Pancreas (tissue), 10 donors: Measurements from ENCODE around the gene STAB2. TPM values are rescaled to one million over a fixed set of nuclear protein-coding genes. Genes with fewer than 3 reads are reported as not detected.

ENCODE experiments used
- ATAC-seq, 4 donors: fragments of 200-7000 bp; cut with Tn5 transposase; one replicate each; pipeline versions ENCODE4 v1.8.0 to v1.9.1; 2020; ENCODE audit warnings: mild to moderate bottlenecking in 4 of 4, moderate library complexity in 4 of 4
- DNase-seq, 6 donors: peaks; one replicate each; pipeline ENCODE4 v3.0.0-alpha.2; 2020
- FAIRE-seq: peaks from 2 replicates; lab custom pipeline; 2012; peaks lifted over from hg19 to GRCh38; lab: Jason Lieb, UNC
- H3K27ac ChIP-seq, 4 donors: fragments of 200-600 bp; sonication (generic); 1 replicate in 3 of 4; 2 replicates in 1 of 4; pipeline versions ENCODE4 v1.5.0 to v1.8.0; 2020
- H3K27me3 ChIP-seq, 4 donors: fragments of 200-600 bp; one replicate each; pipeline ENCODE4 v1.8.0; 2021
- H3K36me3 ChIP-seq, 3 donors: fragments of 200-600 bp; sonication (generic) in 1 of 3; one replicate each; pipeline versions ENCODE4 v1.5.0 to v1.8.0; 2020 to 2021
- H3K4me1 ChIP-seq, 3 donors: fragments of 200-600 bp; one replicate each; pipeline ENCODE4 v1.8.0; 2021
- H3K4me3 ChIP-seq, 4 donors: fragments of 200-600 bp; sonication (generic) in 2 of 4; one replicate each; pipeline versions ENCODE4 v1.5.0 to v1.8.0; 2020 to 2021
- H3K9me3 ChIP-seq, 4 donors: fragments of 200-600 bp; one replicate each; pipeline ENCODE4 v1.8.0; 2021
- CTCF ChIP-seq, 4 donors: fragments of 200-600 bp; sonication (generic) in 3 of 4; IDR thresholded peaks; one replicate each; pipeline versions ENCODE4 v1.5.0 to v1.8.0; 2021; ENCODE audit warnings: antibody characterized with exemption in 4 of 4
- WGBS, 2 donors: extraction: QIAGEN DNeasy Blood & Tissue Kit; methylation state at CpG; one replicate each; pipeline ENCODE4 v1.1.7; 2013; 5-methylcytosine and 5-hydroxymethylcytosine counted together
- intact Hi-C, 3 donors: fragments of 100-400 bp; cut with DNase I; formaldehyde crosslinking; loops; one replicate each; pipeline versions ENCODE4 v1.11.1 to v1.14.2; 2022
- polyA plus RNA-seq, 2 donors: library from polyadenylated mRNA; stranded (reverse); fragments of 200-250 nt; gene quantifications; one replicate each; pipeline ENCODE4 v1.2.3, GENCODE V29; 2013
- total RNA-seq, 6 donors: library from RNA; stranded (reverse); fragmentation: NEBNext Ultra II Directional in 4 of 6; extraction: Animal tissue kit (Norgen Biotek cat#: 25700) in 4 of 6; gene quantifications; one replicate each; pipeline versions ENCODE4 v1.2.1 to v1.2.4, GENCODE V29; 2021 to 2023
- donor health status: healthy with polysubstance abuse.
- donor health status: DM: no; HTN: no; CAD: no; lungs with moderate emphysema.
- donor health status: DM: no; HTN: no; CAD: no.
- donor health status: control.
- donor health status: control.
- donor health status: Bipolar disorder and iron deficiency.
- donor health status: DM: yes; HTN: yes; CAD: no.
- donor health status: DM: no; HTN: no; CAD: no.
- donor health status: DM: no; HTN: no; CAD: no.
- donor health status: DM: yes; HTN: yes; CAD: no.

STAB2 gene
- total and polyA plus RNA-seq, 8 donors = under 0.01 to 0.16 (median 0.08) TPM; not detected in 1

GRCh38 chr12:103632554-103633216, 45.6 kb downstream of the STAB2 start:
- no peaks in the 10 kb centered on the region for H3K4me1 ChIP-seq
- 33 to 40% methylated on average over 15 of the region's 15 CpGs for WGBS, 2 donors
- H3K36me3 ChIP-seq = no peaks in the 10 kb centered on the region
- no peak overlapping the region for H3K27ac ChIP-seq
- H3K4me3 ChIP-seq = no peak overlapping the region
- DNase-seq (peak in 5 of 6 donors; percentile 11 to 73 (median 27)), ATAC-seq (peak in 3 of 4 donors; percentile 53 to 80 (median 62)), FAIRE-seq (no peak)
- peak in 3 of 4 donors; percentile 39 to 47 (median 40) for TF ChIP-seq CTCF (IDR thresholded peaks at IDR 0.05)
- H3K9me3 ChIP-seq = no peaks in the 10 kb centered on the region
- no peaks in the 10 kb centered on the region for H3K27me3 ChIP-seq
- intact Hi-C loops = no loop called here

- no peaks in the 10 kb centered on the region for H3K36me3 ChIP-seq
- no peaks in the 10 kb centered on the region for H3K9me3 ChIP-seq
- FAIRE-seq (no peak), ATAC-seq (no peak), DNase-seq (no peak)
- intact Hi-C loops = no loop called here
- no peak overlapping the region for H3K27ac ChIP-seq
- WGBS, 2 donors = 56 to 69% methylated on average over 4 of the region's 4 CpGs
- H3K27me3 ChIP-seq = no peaks in the 10 kb centered on the region
- no peaks in the 10 kb centered on the region for H3K4me1 ChIP-seq
- no peak for TF ChIP-seq CTCF (IDR thresholded peaks at IDR 0.05)
- no peak overlapping the region for H3K4me3 ChIP-seq
Measured at GRCh38 chr12:103634732-103635131, 47.7 kb downstream of the STAB2 start.

GRCh38 chr12:103635419-103635818, 48.3 kb downstream of the STAB2 start:
- H3K36me3 ChIP-seq = no peaks in the 10 kb centered on the region
- no peak overlapping the region for H3K4me3 ChIP-seq
- H3K27me3 ChIP-seq = no peaks in the 10 kb centered on the region
- no peak for TF ChIP-seq CTCF (IDR thresholded peaks at IDR 0.05)
- WGBS, 2 donors = 93 to 97% methylated on average over 4 of the region's 4 CpGs
- H3K9me3 ChIP-seq = no peaks in the 10 kb centered on the region
- DNase-seq (no peak), FAIRE-seq (no peak), ATAC-seq (no peak)
- intact Hi-C loops = no loop called here
- H3K27ac ChIP-seq = no peak overlapping the region
- H3K4me1 ChIP-seq = no peaks in the 10 kb centered on the region

GRCh38 chr12:103637021-103637420, 49.9 kb downstream of the STAB2 start:
- Histone ChIP-seq H3K4me1 (no peaks in the 10 kb centered on the region), H3K27ac (no peak overlapping the region), H3K4me3 (no peak overlapping the region), H3K36me3 (no peaks in the 10 kb centered on the region), H3K9me3 (no peaks in the 10 kb centered on the region), H3K27me3 (no peaks in the 10 kb centered on the region)
- no peak for TF ChIP-seq CTCF (IDR thresholded peaks at IDR 0.05)
- 65 to 68% methylated on average over 7 of the region's 7 CpGs for WGBS, 2 donors
- intact Hi-C loops = no loop called here
- no peak for DNase-seq
- FAIRE-seq = no peak
- ATAC-seq = no peak

- ATAC-seq = no peak
- H3K27me3 ChIP-seq = no peaks in the 10 kb centered on the region
- FAIRE-seq = no peak
- no peak overlapping the region for H3K4me3 ChIP-seq
- H3K27ac ChIP-seq = no peak overlapping the region
- no peaks in the 10 kb centered on the region for H3K9me3 ChIP-seq
- 44 to 50% methylated on average over 2 of the region's 2 CpGs for WGBS, 2 donors
- no peak for TF ChIP-seq CTCF (IDR thresholded peaks at IDR 0.05)
- H3K36me3 ChIP-seq = no peaks in the 10 kb centered on the region
- DNase-seq = no peak
- intact Hi-C loops = no loop called here
- no peaks in the 10 kb centered on the region for H3K4me1 ChIP-seq
Measured at GRCh38 chr12:103637429-103637828, 50.4 kb downstream of the STAB2 start.
